Testis (tissue), 2 donors: Measurements from ENCODE around the gene RIMBP2.

Experiments used
- CTCF ChIP-seq, 3 experiments: fragments of 450-650 bp in 2 of 3; fragments of 200-600 bp in 1 of 3; sonication (generic) in 1 of 3; IDR thresholded peaks; one replicate each; pipeline ENCODE4 v1.5.1; 2016 to 2019; ENCODE audit warnings: antibody characterized with exemption in 3 of 3, mild to moderate bottlenecking in 2 of 3, moderate library complexity in 1 of 3
- POLR2A ChIP-seq: fragments of 450-650 bp; IDR thresholded peaks from one replicate; pipeline ENCODE4 v1.6.1; 2017; ENCODE audit warnings: antibody characterized with exemption, mild to moderate bottlenecking, moderate library complexity

GRCh38 chr12:130480231-130480630 is 235.9 kb downstream of the RIMBP2 start:
- TF ChIP-seq CTCF (IDR thresholded peaks at IDR 0.05) (no peak), POLR2A (no peak)
